ENCODE results near the gene SH3RF3.

DNA sequence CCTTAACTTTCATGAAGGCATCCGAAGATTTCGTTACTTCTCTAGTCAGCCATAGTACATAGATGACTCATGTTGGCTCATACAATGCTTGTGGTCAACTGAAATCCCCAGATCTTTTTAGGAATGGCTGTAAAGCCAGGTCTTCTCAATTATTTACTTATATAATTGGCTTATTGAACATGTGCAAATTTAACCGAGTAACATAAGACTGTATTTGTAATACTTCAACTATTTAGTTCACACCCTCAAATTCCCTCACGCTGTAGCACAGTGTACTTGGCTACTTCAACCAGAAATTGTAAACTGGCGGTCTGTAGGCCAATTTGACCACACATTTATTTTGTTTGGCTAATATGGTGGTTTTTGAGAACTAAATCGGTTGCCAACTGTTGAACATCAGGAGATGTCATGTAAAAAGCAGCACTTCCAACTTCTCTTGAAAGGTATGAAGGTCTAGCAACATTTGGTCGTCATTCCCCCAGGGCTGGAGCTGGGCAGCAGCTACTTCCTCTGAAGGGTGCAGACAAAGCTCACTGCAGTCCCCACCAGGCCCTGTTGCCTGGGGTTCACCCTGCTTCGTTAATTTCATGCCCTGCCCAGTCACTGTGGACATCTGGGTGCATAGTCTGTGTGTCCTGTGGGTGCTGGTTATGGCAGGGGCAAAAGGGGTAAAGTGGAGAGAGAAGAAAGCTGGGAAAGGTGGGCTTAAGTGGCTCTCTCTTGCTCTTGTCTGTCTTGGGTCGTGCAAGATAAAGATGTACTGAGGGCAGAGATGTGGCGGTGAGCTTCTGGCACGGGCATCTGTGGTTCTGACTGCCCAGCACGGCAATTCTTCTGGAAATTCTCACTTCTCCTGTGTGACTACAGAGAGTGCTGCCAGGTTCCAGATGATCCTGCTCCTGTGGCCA is 3.2 kb upstream of the SH3RF3 start:
- TF ChIP-seq, protein P1, sequence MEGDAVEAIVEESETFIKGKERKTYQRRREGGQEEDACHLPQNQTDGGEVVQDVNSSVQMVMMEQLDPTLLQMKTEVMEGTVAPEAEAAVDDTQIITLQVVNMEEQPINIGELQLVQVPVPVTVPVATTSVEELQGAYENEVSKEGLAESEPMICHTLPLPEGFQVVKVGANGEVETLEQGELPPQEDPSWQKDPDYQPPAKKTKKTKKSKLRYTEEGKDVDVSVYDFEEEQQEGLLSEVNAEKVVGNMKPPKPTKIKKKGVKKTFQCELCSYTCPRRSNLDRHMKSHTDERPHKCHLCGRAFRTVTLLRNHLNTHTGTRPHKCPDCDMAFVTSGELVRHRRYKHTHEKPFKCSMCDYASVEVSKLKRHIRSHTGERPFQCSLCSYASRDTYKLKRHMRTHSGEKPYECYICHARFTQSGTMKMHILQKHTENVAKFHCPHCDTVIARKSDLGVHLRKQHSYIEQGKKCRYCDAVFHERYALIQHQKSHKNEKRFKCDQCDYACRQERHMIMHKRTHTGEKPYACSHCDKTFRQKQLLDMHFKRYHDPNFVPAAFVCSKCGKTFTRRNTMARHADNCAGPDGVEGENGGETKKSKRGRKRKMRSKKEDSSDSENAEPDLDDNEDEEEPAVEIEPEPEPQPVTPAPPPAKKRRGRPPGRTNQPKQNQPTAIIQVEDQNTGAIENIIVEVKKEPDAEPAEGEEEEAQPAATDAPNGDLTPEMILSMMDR (conservative IDR thresholded peaks at IDR 0.05 in 1 of 2, IDR thresholded peaks at IDR 0.05 in 1 of 2; ENCODE audit: low read depth in 1 of 2, low read length in 2 of 2), result no peak
- TF ChIP-seq EZH2 (IDR thresholded peaks at IDR 0.05; ENCODE audit: low read length, missing control alignments), result no peak

All from fibroblast of lung (primary cell).